GM12875 (cell line): ENCODE results near the gene PREPL.
"Not testable (repeated sequence)": the region's sequence is repeated elsewhere in the genome, so short reads cannot be mapped to it uniquely, and the experiment has no call there.

Experiments used
- H3K4me3 ChIP-seq: one replicate; pipeline ENCODE4 v1.5.1; 2011; ENCODE audit warnings: low read depth, low read length, control low read depth
- TF ChIP-seq, protein P1 (sequence below): IDR thresholded peaks from 2 replicates; pipeline ENCODE4 v1.5.1; 2011; ENCODE audit warnings: low read depth, mild to moderate bottlenecking, control low read depth, inconsistent platforms, low read length, moderate library complexity, borderline replicate concordance; ENCODE audit not compliant: insufficient read depth

Gene PREPL

DNA sequence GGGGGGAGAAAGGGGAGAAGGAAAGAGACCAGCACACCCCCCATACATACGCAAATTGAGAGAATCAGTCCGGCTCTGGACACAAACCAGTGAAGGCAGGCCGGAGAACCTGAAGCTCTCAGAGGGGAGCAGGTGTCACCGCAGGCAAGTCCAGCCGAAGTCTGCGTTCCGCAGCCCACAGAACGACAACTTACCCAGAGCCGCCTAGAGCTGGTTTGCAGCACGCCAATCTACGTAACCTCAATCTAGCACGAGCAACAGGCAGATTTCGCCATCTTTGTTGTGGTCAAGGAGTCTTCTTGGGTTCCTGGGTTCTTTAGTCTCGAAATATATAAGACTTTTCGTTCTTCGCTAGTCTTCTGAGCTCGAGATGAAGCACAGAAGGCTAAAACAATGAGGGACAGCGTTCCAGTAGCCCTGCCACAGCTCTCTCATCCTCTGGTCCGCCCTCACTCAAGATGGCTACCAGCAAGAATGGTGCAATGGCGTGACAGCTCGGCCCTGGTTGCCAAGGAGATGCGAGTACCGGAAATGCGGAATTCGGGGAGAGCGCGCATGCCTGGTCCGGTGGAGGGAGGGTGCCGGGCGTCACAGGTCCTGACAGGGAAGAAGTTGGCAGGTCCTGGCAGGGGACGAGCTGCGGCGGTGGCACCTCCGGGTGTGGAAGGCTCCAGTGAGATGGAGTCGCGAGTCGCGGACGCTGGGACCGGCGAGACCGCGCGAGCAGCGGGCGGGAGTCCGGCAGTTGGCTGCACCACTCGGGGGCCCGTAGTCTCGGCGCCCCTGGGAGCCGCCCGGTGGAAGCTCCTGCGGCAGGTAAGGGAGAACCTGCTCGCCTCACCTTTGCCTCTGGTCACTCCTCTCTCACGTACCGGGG, at the start of gene PREPL, which contains the start of gene CAMKMT:
TSS of gene PREPL (minus strand) at position 165 of the 877 bp plus-strand sequence. CDS start 15,152 bp downstream, outside the sequence.
TSS of gene CAMKMT (plus strand) at position 618 of the 877 bp plus-strand sequence.
- TF ChIP-seq, protein P1, sequence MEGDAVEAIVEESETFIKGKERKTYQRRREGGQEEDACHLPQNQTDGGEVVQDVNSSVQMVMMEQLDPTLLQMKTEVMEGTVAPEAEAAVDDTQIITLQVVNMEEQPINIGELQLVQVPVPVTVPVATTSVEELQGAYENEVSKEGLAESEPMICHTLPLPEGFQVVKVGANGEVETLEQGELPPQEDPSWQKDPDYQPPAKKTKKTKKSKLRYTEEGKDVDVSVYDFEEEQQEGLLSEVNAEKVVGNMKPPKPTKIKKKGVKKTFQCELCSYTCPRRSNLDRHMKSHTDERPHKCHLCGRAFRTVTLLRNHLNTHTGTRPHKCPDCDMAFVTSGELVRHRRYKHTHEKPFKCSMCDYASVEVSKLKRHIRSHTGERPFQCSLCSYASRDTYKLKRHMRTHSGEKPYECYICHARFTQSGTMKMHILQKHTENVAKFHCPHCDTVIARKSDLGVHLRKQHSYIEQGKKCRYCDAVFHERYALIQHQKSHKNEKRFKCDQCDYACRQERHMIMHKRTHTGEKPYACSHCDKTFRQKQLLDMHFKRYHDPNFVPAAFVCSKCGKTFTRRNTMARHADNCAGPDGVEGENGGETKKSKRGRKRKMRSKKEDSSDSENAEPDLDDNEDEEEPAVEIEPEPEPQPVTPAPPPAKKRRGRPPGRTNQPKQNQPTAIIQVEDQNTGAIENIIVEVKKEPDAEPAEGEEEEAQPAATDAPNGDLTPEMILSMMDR, result no peak
- peak within 1 kb of the TSS; percentile 77 for H3K4me3 ChIP-seq

GRCh38 chr2:44398243-44398897, 37.1 kb upstream of the PREPL start:
- H3K4me3 ChIP-seq, result no peak overlapping the region
- TF ChIP-seq, protein P1, result no peak

GRCh38 chr2:44397447-44398175, 36.3 kb upstream of the PREPL start:
- H3K4me3 ChIP-seq, result no peak overlapping the region
- TF ChIP-seq, protein P1, result no peak

- no peak overlapping the region for H3K4me3 ChIP-seq
- TF ChIP-seq, protein P1, result 0 out of 2 replicates have a peak, but pooled peaks have one; percentile 23
These were observed 31.1 kb upstream of the PREPL start for GRCh38 chr2:44392338-44392943.

DNA sequence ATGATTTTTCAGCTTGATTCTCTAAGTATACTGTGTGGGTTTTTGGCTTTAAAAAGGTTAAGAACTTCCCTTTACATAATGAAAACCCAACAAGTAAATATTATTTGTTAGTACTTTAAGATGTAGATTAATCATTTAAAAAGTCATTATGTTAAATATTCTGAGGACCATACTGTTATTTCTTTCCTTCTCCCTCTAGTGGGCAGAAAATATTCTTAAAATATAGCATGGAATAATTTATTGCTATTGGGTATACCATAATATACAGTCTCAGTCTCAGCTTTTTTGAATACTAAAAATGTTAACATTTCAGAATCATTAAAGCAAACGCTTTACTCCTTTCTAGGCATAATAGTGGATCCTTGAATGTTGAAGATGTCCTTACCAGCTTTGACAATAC, 28.6 kb upstream of the PREPL start:
- TF ChIP-seq, protein P1, result no peak
- H3K4me3 ChIP-seq, result no peak overlapping the region

DNA sequence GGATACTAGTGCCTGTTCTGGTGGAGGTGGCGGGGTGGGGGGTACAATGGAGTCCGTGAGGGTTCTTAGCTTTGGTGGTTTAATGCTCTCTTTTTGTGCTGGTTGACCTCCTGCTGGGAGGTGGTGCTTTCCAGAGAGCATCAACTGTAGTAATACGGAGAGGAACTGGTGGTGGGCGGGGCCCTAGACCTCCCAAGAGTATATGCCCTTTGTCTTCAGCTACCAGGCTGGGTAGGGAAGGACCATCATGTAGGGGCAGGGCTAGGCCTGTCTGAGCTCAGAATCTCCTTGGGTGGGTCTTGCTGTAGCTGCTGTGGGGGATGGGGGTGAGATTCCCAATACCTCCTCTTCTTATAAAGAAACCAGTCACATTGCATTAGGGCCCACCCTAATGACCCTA, 27.6 kb upstream of the PREPL start:
- TF ChIP-seq, protein P1, result no peak
- no peak overlapping the region for H3K4me3 ChIP-seq

DNA sequence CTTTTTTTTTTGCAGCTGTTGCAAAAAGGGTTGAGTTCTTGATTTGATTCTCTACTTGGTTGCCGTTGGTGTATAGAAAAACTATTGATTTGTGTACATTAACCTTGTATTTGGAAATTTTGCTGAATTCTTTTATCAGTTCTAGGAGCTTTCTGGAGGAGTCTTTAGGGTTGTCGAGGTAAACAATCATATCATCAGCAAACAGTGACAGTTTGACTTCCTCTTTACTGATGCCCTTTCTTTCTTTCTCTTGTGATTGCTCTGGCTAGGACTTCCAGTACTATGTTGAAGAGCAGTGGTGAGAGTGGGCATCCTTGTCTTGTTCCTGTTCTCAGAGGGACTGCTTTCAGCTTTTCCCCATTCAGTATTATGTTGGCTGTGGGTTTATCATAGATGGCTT, 23.9 kb upstream of the PREPL start:
- not testable (repeated sequence) for H3K4me3 ChIP-seq
